Lung (tissue), 12 donors: Measurements from ENCODE around the gene MRPL4. TPM values are rescaled to one million over a fixed set of nuclear protein-coding genes. Genes with fewer than 3 reads are reported as not detected.
A peak's percentile ranks its signal among the peaks of the same experiment; 100 is the strongest.

ENCODE experiments used
- ATAC-seq: fragments of 200-7000 bp; cut with Tn5 transposase; one replicate; pipeline ENCODE4 v1.9.1; 2020; ENCODE audit warnings: moderate number of reproducible peaks; ENCODE audit not compliant: insufficient read depth, low FRiP score
- DNase-seq, 3 donors: peaks; one replicate each; pipeline ENCODE4 v3.0.0-alpha.2; 2013 to 2017
- H3K27ac ChIP-seq, 2 donors: one replicate each; pipeline ENCODE4 v1.5.1; 2013; ENCODE audit warnings: mild to moderate bottlenecking in 2 of 2, moderate library complexity in 2 of 2, control low read depth in 1 of 2, inconsistent platforms in 1 of 2, low read depth in 1 of 2, low read length in 1 of 2
- H3K27me3 ChIP-seq, 3 donors: one replicate each; pipeline ENCODE4 v1.5.1; 2013; ENCODE audit warnings: low read length in 2 of 3; ENCODE audit not compliant: control insufficient read depth in 3 of 3, insufficient read depth in 3 of 3
- H3K36me3 ChIP-seq, 4 donors: one replicate each; pipeline ENCODE4 v1.5.1; 2013; ENCODE audit warnings: low read length in 4 of 4, mild to moderate bottlenecking in 1 of 4, moderate library complexity in 1 of 4; ENCODE audit not compliant: control insufficient read depth in 4 of 4, insufficient read depth in 4 of 4
- H3K4me1 ChIP-seq, 5 donors: one replicate each; pipeline ENCODE4 v1.5.1; 2013; ENCODE audit warnings: low read length in 5 of 5, mild to moderate bottlenecking in 2 of 5, moderate library complexity in 1 of 5; ENCODE audit not compliant: control insufficient read depth in 5 of 5, insufficient read depth in 5 of 5
- H3K4me3 ChIP-seq: one replicate; pipeline ENCODE4 v1.5.1; 2013; ENCODE audit warnings: mild to moderate bottlenecking, control low read depth, moderate library complexity
- H3K9ac ChIP-seq, 2 donors: one replicate each; pipeline ENCODE4 v1.5.1; 2013; ENCODE audit warnings: low read length in 2 of 2, control low read depth in 1 of 2; ENCODE audit not compliant: insufficient read depth in 1 of 2
- H3K9me3 ChIP-seq, 4 donors: one replicate each; pipeline ENCODE4 v1.5.1; 2013; ENCODE audit warnings: low read length in 3 of 4, mild to moderate bottlenecking in 1 of 4, moderate library complexity in 1 of 4; ENCODE audit not compliant: control insufficient read depth in 4 of 4, insufficient read depth in 3 of 4
- CTCF ChIP-seq: IDR thresholded peaks from 2 replicates; pipeline ENCODE4 v1.5.1; 2012; ENCODE audit warnings: mild to moderate bottlenecking; ENCODE audit errors: control extremely low read depth, extremely low read depth
- WGBS, 2 donors: extraction: QIAGEN DNeasy Blood & Tissue Kit; methylation state at CpG; one replicate each; pipeline ENCODE4 v1.1.7; 2013; 5-methylcytosine and 5-hydroxymethylcytosine counted together
- polyA plus RNA-seq, 2 donors: library from polyadenylated mRNA; stranded (reverse); fragments of 200-250 nt; gene quantifications; one replicate each; pipeline ENCODE4 v1.2.1, GENCODE V29; 2013
- total RNA-seq, 2 donors: library from RNA; depleted of rRNA in 1 of 2; stranded (reverse); fragments of >200 nt in 1 of 2; gene quantifications; one replicate each; pipeline ENCODE4 v1.2.1, GENCODE V29; 2014 to 2021
- donor health status: control.
- donor health status: control.
- donor health status: Bipolar disorder and iron deficiency.
- donor health status: healthy.
- donor health status: DM: yes; HTN: yes; CAD: no.

The MRPL4 gene
- total and polyA plus RNA-seq, 4 donors, result 16.6 to 64.8 (median 47.9) TPM

- no peak for TF ChIP-seq CTCF
- Histone ChIP-seq H3K9me3 (no peaks in the 10 kb centered on the region), H3K9ac (no peak overlapping the region), H3K4me1 (peaks cover 0 to 7% (median 3%) of the 10 kb centered on the region in 5 donors), H3K27me3 (no peaks in the 10 kb centered on the region), H3K36me3 (peaks cover 4 to 38% (median 20%) of the 10 kb centered on the region in 4 donors), H3K4me3 (no peak overlapping the region), H3K27ac (peak overlapping the region in 1 of 2 donors; percentile 18)
- no peak for ATAC-seq
- WGBS, 2 donors, result 83 to 92% methylated on average over 9 of the region's 9 CpGs
- DNase-seq, result no peak
Measured at GRCh38 chr19:10256970-10257615, 5.1 kb downstream of the MRPL4 start.

- WGBS, 2 donors, result 96% methylated on average over 18 of the region's 18 CpGs
- H3K9me3 ChIP-seq, result no peaks in the 10 kb centered on the region
- H3K9ac ChIP-seq, result no peak overlapping the region
- no peak for TF ChIP-seq CTCF
- H3K36me3 ChIP-seq, result peaks cover 4 to 35% (median 20%) of the 10 kb centered on the region in 4 donors
- no peak overlapping the region for H3K27ac ChIP-seq
- H3K4me1 ChIP-seq, result peaks cover 0 to 3% (median 0%) of the 10 kb centered on the region in 5 donors
- DNase-seq, result no peak
- H3K4me3 ChIP-seq, result no peak overlapping the region
- no peak for ATAC-seq
- H3K27me3 ChIP-seq, result no peaks in the 10 kb centered on the region
Measured at GRCh38 chr19:10258080-10258710, 6.2 kb downstream of the MRPL4 start.

- Histone ChIP-seq H3K4me3 (no peak overlapping the region), H3K27me3 (no peaks in the 10 kb centered on the region), H3K27ac (peak overlapping the region in 1 of 2 donors; percentile 79), H3K4me1 (peaks cover 0 to 3% (median 0%) of the 10 kb centered on the region in 5 donors), H3K36me3 (peaks cover 4 to 31% (median 17%) of the 10 kb centered on the region in 4 donors), H3K9ac (no peak overlapping the region), H3K9me3 (no peaks in the 10 kb centered on the region)
- WGBS, 2 donors, result 55 to 64% methylated on average over 30 to 32 of the region's 32 CpGs
- DNase-seq (peak; percentile 88 to 93 (median 90)), ATAC-seq (peak; percentile 46)
- peak; percentile 85 for TF ChIP-seq CTCF
Measured at GRCh38 chr19:10259162-10259905, 7.3 kb downstream of the MRPL4 start.
